GM19452 (cell line): ENCODE data around the gene CALHM2.
"Not testable (repeated sequence)": the region's sequence is repeated elsewhere in the genome, so short reads cannot be mapped to it uniquely, and the experiment has no call there.

ENCODE experiments used
- ATAC-seq: cut with Tn5 transposase; IDR thresholded peaks from one replicate; pipeline ENCODE4 v1.9.1; 2021; ENCODE audit not compliant: unreplicated experiment

The CALHM2 gene, protein sequence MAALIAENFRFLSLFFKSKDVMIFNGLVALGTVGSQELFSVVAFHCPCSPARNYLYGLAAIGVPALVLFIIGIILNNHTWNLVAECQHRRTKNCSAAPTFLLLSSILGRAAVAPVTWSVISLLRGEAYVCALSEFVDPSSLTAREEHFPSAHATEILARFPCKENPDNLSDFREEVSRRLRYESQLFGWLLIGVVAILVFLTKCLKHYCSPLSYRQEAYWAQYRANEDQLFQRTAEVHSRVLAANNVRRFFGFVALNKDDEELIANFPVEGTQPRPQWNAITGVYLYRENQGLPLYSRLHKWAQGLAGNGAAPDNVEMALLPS

DNA sequence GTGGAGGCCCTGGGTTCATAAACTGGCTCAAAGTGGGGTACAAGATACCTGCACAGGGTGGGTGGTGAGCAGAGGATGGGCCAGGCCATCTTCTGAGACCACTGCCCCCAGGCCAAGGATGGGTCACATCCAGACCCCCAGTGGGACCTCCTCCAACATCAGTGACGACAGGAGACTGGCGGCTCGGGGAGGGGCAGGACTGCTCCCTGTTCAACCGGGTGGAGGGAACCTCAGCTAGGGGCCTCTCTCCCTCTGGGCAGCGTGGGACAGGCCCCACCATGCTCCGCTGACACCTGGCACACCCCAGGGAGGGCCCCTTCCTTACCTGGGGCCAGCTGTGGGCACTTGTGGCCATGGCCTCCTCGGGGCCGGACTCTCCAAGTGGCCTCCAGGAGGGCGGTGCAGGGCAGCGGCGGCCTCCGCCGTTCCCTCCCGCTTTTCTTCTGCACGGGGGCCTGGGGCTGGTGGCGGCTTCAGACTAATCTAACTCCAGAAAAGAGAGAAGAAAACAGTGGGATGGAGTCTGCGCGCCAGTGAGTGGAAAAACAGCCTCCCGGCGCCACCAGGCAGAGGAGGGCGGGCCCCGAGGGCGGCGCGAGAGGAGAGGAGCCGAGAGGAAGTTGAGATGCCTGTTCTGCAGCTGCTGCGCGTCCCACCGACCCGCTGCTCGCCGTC is at the start of gene CALHM2:
CALHM2 (minus strand) TSS at position 540 of the 675 bp plus-strand sequence. CDS start 2,429 bp downstream, outside the sequence.
- peak; percentile 71 for ATAC-seq

DNA sequence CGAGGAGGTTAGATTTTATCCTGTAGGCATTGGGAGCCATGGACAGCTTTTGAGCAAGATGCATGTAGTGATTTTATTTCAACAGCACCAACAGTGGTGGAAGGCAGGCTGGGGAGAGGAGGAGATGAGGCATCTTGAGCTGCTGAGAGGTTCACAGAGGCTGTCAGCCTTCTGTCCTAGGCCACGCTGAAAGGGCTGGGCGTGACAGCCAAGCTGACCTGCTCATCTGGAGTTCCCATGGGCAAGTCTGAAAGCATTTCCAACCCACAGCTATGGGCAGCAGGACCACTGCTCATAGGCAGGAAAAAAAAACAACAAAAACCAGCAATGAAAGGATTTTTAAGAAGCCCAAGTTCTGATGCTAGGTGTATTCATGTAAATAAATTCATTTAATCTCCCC is 49.0 kb upstream of the CALHM2 start:
- no peak for ATAC-seq

DNA sequence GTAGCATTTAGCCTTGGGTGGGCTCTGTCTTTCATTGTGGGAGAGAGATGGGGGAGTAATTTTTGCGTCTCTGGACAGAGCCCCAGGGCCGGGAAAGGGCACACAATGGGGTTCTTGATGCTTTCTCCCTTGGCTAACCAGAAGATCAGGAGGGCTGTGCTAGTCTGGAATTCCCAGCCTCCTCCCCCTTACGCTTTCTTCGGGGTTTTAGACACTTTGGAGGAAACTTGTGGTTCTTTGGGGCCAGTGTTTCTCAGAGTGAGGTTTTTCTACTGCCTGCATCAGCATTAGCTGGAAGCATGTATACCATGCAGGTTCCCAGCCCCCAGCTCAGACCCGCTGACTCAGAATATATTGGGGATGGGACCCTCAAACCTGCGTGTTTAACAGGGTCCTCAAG is 48.3 kb upstream of the CALHM2 start:
- no peak for ATAC-seq

DNA sequence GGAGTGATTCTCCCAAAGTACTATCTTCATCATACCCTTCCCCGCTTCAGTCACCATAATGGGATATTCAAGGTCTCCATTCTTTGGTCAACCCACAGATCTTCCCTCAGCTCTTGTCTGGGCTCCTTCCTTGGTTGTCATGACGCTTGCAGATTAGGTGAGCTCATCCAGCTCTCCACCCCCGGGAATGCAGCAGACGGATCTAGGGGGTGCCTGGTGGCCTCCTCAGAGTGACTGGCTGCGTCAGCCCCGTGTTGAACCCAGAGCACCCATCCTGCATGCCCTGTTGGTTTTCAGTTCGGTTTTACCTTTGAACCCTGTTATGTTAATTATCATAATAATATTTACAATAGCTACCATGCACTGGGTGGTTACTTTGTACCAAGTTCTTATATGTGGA is 47.7 kb upstream of the CALHM2 start:
- ATAC-seq: no peak

DNA sequence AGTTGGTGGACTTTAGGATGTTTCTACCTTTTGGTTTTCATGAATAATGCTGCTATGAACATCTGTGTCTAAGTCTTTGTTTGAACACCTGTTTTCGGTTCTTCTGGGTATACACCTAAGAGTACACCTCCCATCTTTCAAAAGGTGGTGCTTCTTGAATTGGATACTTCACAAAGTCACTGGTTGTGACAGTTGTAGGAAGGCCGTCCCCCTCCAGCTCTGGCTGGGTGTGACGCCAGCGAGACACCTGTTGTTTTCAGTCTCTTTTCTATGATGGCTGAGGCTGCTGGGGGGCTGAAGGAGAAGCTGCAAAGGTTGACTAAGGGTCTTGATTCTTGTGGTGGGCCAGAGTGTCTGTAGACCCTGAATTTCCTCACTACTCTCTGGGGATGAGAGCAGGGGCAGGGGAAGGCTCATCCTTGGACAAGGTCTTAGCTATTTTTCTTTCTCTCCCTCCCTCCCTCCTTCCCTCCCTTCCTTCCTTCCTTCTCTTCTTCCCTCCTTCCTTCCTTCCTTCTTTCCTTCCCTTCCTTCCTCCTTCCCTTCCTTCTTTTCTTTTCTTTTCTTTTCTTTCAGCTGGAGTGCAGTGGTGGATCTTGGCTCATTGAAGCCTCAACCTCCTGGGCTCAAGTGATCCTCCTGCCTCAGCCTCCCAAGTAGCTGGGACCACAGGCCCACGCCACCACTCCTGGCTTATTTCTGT is 46.9 kb upstream of the CALHM2 start:
- no peak for ATAC-seq

DNA sequence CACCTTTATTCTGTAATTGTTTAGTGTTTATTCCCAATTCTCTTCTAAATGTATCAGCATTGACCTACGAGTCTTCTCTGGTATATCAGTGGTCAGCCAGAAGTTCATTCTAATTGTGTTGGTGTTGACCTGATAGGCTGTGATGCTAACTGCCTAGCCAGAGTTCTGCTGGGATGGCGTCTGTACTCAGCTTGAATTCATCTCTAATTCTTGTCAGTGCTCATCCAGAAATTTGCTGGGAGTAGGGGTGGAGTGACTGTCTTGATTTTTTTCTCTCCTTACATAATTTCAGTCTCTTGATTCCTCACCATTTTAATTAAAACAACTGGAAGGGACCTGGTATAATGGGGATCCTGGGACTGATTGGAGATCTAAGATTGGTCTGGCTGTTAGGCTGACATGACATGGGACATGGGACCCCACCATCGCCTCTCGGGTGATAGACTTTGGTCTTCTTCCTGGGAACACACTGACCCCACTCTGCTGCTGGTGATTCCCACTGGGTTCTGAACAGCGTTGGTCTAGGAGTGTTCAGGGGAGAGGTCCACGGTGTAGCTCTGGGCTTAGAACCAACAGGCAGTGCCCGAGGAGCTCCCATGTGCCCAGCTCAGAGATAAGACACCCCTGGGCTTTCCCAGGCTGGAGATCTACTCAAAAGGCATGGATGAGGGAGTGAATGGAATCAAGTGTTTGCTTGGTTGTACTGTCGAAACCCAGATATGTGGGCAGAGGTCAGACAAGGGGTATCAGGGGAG is 45.2 kb upstream of the CALHM2 start:
- ATAC-seq: no peak

DNA sequence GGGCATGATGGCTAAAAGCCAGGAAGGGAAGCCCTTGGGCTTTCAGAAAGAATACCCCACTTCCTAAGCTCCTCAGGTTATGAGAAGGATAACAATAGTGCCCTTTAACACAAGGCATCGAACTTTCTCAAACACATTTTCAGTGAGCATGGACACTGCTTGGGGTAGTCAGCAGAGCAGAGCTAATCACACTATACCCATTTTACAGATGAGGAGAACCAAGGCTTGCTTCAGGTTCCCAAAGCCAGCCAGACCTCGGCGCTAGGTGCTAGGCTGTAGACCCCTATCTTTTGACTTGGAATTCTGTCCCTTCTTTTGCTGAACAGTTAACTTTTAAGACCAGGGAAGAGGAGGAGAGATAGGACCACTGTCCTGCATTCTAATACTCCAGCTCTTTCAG is 43.2 kb upstream of the CALHM2 start:
- ATAC-seq: no peak

DNA sequence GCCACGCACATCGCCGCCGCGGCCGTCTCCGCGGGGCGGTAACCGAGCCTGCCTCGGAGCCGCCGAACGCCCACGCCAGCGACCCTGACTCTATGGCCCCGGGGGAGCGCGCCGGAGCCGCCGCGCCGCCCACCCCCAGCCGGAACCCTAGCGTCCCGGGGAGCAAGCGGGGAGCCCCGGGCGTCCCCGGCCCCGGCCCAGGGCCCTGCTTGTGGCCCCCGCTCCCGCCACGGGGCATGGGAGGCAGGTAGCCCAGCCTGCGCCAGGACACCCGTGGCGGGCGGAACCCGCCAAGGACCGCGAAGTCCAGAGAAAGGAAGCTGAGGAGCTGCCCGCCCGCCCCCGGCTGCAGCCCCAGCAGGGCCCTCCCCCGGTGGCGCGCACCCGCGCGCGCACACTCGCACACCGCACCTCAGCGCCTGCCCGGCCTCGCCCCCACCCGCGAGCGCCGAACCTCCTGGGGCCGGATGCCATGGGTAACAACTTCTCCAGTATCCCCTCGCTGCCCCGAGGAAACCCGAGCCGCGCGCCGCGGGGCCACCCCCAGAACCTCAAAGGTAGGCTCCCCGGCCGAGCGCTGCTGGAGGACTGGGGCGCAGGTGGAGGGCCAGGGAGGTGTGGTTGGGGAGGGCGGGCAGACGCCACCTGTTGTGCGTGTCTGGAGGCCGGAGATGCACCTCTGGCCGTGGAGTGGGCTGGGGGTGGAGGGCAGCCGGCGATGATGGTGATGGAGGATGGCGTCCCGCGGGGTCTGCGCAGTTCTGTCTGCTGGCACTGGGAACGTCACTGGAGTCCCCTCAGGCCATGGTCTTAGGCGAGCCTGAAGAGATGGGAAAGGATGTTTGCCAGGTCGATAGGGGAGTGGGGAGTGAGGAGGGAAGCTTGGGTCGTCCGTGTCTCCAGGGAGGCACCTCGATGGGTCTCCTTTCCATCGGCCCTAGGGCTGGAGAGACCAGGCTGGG is 42.0 kb upstream of the CALHM2 start:
- no peak for ATAC-seq

DNA sequence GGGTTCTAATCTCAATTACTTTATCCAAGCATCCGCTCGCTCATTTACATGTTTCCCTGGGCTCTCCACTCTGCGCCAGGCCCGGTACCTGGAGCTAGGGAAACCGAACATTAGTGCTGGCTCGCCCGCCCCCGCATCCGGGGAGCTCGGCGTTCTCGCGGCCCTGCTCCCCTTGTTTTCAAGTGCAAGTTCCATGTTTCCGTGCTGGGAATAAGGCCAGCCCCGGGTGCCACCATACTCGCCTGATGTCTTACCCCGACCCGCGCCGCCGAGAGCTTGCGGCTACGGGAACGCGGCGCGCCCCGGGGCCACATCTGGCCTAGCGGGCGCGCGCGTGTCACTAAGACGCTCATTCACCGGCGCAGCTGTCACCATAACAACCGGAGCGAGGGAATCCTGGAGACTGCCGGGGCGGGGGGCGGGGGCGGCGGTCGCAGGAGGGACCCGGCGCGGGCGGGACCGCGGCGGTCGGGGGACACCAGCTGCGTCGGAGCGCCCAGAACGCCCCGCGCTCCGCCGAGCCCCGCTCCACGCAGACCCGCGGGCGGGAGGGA is 41.3 kb upstream of the CALHM2 start, which contains the start of gene NEURL1:
NEURL1 (plus strand) TSS at position 344 of the 554 bp plus-strand sequence. CDS start 683 bp downstream, outside the sequence.
- ATAC-seq: no peak

DNA sequence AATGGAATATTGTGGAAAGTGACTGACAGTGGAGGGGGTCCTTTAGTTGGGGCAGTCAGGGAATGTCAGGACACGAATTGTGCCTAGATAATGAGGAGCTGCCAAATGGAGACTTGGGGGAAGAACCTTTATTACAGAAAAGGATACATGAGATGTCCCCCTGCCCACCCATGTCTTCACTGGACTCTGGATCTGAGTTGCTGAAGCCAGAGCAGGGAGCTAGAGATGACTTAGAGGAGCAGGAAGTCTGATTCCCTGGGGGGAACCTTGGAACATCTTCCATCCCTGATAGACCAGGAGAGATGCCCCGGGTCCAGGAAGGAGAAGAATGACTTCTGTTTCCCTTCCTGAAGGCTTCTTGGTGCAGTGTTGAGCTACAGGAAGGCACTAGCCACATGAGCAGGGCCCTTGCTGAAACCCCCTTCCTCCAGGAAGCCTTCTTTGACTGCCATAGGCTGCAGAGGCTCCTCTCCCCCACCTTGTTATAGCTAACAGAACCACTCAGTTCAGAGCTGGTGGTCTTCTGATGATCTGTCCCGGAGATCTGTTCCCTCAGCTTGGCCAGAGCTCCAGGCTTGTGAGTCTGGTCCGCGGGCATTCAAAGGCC is 40.6 kb upstream of the CALHM2 start:
- ATAC-seq: no peak

DNA sequence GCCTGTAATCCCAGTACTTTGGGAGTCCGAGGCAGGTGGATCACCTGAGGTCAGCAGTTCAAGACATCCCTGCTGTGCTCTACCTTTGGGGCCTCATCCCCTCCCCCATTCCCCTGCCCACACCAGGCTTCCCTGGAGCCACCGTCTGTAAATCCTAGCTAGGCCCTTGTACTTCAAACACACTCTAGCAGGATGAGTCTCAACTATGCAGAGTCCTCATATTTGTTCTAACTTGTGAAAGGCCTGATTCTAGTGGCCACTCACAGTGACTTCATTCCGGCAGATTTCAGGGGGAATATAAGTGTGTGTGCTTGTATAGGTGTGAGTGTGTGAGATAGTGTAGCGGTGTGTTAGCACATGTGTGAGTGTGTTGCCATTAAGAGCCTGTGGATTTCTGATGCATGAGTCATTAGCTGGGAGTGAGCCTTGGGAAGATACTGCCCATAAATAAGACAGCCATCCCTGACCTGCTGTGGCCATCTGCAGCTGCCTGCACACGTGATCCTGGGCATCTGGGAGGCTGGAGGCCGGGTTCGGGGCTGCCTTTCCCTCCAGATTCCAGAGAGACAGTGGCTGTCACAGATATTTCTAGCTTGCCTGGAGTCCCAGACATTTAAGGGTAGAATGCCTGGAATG is 39.7 kb upstream of the CALHM2 start:
- no peak for ATAC-seq

DNA sequence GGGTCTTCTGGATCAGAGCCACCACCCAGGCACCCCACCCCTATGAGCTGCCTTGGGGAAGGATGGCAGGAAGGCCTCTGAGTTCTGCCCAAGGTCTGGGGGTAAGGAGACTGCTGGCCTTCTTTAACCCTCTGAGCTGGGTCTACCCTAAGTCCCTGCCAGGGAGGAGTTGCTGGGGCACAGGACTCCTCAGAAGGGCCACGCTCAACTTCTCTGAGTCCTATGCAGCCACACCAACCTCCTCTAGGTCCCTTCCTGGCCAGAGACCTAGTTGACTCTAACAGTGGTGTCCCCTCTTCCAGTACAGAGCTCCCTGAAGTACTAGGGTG is 38.8 kb upstream of the CALHM2 start:
- ATAC-seq: peak; percentile 10

DNA sequence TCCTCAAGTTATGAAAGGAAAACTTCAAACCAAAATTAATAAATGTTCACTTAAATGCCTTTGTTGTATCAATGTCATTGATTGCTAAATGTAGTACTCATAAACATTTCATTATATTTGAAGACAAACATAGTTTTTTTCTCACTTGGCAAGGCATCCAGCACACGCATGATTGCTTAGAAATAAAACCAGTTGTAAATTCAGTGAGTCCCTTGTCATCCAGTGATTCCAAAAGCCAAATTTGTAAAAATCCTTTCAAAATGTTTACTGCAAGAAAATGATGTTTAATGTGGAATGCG is 35.2 kb upstream of the CALHM2 start:
- no peak for ATAC-seq

DNA sequence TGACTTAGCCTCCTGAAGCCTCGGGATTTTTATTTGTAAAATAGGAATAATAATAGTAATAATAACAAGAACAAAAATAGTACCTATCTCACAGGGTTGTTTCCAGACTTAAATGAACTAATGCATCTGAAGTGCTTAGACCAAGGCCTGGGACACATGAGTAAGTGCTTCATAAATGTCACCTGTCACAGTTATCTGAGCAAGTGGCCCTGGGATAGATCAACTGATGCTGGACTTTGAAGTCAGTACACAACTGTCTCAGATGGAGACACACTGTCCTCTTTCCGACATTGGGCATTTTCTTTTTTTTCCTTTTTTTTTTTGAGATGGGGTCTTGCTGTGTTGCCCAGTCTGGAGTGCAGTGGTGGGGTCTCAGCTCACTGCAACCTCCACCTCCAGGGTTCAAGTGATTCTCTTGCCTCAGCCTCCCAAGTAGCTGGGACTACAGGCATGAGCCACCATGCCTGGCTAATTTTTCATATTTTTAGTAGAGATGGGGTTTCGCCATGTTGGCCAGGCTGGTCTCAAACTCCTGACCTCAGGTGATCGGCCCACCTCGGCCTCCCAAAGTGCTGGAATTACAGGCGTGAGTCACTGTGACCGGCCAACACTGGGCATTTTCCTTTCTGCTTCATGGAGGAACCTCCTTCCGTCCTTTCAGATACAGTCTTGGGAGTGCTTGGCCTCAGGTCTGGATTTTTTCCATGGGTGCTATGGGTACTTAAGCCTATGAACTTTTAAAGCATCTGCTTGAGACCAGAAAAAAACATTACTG is 34.7 kb upstream of the CALHM2 start:
- ATAC-seq: not testable (repeated sequence)

DNA sequence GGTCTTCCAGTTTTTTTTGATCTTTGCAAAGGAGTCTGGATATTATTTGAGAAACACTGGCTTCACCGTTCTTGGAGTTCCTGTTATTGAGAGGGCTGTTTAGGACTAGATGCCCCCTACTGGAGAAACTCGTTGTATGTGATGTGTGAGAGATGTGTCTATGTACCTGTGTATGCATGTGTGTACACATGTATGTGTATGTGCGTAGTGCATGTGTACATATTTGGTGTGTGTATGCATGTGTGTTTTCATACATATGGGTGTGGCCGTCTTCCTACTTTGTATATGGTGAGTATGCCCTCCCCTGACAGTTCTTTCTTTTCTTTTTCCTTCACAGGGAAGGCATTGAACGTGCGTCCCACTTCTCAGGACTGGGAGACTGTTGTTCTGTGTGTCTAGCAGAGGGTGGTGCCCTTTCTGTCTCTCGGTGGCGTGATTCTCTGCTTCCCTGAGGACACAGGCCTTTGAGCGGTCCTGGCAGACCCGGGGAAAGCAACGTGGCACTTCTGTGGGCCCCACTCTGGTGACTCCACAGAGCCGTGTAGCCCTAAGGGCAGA is 29.9 kb upstream of the CALHM2 start:
- ATAC-seq: no peak

DNA sequence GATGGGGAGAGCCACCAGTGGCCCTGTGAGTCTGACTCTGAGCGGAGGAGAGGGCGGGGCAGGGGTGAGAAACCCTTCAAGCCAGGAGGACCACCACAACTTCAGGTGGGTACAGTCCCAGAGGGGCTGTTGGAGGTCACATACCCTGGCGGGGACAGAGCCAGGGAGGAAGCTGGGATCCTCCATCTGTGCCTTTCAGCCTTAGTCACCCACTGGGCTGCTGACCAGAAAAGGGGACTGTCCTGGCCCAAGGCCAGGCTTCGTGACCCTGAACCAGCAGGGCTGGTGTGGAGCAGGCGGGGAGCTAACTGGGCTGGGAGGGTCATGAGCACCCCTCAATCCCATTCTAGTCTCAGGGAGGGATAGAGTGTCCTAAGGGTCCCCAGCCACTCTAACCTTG is 28.4 kb upstream of the CALHM2 start:
- ATAC-seq: no peak

DNA sequence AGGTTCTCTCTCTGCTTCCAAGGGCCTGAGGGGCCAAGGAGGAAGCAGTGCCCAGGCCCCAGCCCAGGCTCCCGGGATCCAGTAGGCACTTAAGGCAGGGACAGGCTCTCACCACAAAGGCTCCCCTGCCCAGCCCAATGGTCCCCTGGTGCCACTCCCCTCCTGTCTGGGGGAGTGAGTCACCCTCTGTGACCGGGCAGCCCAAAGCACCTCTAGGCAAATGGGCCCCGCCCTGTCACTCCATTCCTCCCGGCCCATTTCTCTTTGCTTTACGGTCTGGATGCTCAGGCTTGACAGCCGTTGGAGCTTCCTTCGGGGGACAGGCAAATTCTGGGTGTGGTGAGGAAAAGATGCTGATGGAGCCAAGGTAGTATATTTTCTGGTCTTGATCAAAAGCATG is 27.0 kb upstream of the CALHM2 start, which contains the start of gene CALHM3:
CALHM3 (minus strand) TSS at position 106 of the 400 bp plus-strand sequence. CDS start 208 bp downstream, outside the sequence.
- ATAC-seq: no peak

DNA sequence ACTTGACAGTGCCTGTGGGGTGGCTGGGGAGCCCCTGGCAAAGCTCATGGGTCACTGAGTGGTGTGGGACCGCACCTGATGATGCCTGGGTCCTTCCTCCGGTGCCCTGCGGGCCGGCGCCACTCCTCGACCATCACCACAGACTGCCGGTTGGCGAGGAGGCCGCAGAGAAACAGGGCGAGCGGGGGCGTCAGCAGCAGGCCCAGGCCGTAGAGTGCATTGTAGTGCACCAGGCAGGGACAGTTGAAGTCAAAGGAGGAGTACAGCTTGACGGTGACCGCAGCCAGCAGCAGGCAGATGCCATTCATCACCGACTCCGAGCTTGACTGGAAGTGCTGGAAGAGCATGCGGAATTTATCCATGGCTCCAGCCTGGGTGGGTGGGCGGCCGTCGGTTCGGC is 26.5 kb upstream of the CALHM2 start:
- no peak for ATAC-seq
